Measurements from ENCODE around the gene AQP12A. TPM values are rescaled to one million over a fixed set of nuclear protein-coding genes. Genes with fewer than 3 reads are reported as not detected.
A peak's percentile ranks its signal among the peaks of the same experiment; 100 is the strongest.
"Not testable (repeated sequence)": the region's sequence is repeated elsewhere in the genome, so short reads cannot be mapped to it uniquely, and the experiment has no call there.

AQP12A gene
- total RNA-seq, 1 donor from 2014 or later, result not detected

DNA sequence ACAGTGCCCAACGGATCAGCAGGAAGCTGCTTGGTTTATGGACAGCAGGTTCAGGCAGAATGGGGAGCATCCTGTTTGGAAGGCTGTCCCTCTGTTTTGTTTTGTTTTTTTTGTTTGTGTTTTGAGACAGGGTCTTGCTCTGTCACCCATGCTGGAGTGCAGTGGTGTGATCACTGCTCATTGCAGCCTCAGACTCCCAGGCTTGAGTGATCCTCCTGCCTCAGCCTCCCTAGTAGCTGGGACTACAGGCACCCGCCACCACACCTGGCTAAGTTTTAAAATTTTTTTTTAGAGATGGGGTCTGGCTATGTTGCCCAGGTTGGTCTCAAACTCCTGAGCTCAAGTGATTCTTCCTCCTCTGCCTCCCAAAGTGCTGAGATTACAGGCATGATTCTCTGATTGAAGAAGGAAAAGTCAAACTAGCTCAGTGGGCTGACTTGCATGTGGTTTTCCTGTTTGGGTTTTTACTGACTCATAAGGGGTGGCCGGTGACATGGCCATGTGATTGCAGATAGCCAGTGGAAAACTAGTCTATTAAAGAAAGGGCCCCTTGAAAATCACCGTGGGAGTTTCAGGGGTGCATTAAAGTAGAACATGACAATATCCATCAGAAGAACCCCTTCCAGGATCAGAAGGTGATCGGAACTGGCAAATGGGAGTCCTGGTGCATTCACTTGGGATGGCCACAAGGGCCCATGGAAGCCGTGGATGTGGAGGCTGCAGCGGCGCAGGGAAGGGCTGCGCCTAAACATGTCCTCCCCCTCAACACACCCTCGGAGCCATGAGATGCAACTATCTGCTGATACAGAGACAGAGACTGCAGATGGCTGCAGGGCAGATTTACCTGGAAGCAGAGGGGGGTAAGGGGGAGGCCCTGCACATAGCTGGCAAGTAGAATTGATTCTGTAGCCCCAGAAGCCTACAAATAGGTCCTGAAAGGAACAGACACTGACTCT lies 35.5 kb upstream of the AQP12A start:
- no peak overlapping the region for H3K27ac ChIP-seq (ENCODE audit: low read depth, low read length)
- no peak overlapping the region for H3K9ac ChIP-seq (ENCODE audit: low read depth in 1 of 3, low read length in 3 of 3)
- H3K4me1 ChIP-seq (ENCODE audit: control insufficient read depth in 3 of 3, insufficient read depth in 3 of 3, low read length in 3 of 3), result no peaks in the 10 kb centered on the region
- H3K4me3 ChIP-seq (ENCODE audit: low read length in 3 of 3), result no peak overlapping the region
- H3K9me3 ChIP-seq (ENCODE audit: control insufficient read depth in 3 of 3, low read length in 3 of 3), result peaks cover 0 to 3% (median 0%) of the 10 kb centered on the region in 3 donors
- peaks cover 18 to 22% (median 18%) of the 10 kb centered on the region in 3 donors for H3K27me3 ChIP-seq (ENCODE audit: control insufficient read depth in 3 of 3, insufficient read depth in 3 of 3, low read length in 3 of 3)
- no peaks in the 10 kb centered on the region for H3K36me3 ChIP-seq (ENCODE audit: control insufficient read depth in 3 of 3, insufficient read depth in 3 of 3, low read length in 3 of 3)

DNA sequence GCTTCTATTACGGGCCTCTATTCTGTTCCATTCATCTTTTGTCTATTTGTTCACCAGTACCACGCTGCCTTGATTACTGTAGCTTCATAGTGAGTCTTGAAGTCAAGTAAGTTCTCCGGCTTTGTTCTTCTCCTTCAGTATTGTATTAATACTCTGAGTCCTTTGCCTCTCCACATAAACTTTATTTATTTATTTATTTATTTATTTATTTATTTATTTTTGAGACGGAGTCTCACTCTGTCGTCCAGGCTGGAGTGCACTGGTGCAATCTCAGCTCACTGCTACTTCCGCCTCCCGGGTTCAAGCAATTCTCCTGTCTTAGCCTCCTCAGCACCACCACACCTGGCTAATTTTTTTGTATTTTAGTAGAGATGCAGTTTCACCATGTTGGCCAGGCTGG lies 31.8 kb upstream of the AQP12A start:
- not testable (repeated sequence) for H3K9ac ChIP-seq (ENCODE audit: low read depth in 1 of 3, low read length in 3 of 3); H3K4me1 ChIP-seq (ENCODE audit: control insufficient read depth in 3 of 3, insufficient read depth in 3 of 3, low read length in 3 of 3); H3K4me3 ChIP-seq (ENCODE audit: low read length in 3 of 3); H3K27ac ChIP-seq (ENCODE audit: low read depth, low read length); H3K9me3 ChIP-seq (ENCODE audit: control insufficient read depth in 3 of 3, low read length in 3 of 3); H3K36me3 ChIP-seq (ENCODE audit: control insufficient read depth in 3 of 3, insufficient read depth in 3 of 3, low read length in 3 of 3)
- H3K27me3 ChIP-seq (ENCODE audit: control insufficient read depth in 3 of 3, insufficient read depth in 3 of 3, low read length in 3 of 3), result peaks cover 8 to 19% (median 12%) of the 10 kb centered on the region in 3 donors

DNA sequence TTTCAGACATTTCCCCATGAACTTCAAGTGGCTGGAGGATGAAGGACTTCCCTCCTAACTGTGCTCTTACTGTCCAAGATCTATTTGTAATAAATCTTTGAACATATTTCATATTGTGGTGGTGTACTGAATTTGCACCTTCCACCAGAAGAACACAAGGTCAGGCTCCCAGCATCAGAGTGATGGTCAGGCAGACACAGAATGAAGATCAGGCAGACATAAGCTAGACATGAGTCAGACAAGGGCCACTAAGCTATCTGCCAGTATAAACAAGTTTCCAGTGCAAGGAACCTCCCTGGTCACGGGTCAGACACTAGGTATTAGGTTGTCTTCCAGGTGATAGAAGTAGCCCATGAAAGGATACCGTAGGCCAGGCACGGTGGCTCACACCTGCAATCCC lies 29.0 kb upstream of the AQP12A start:
- Histone ChIP-seq H3K4me1 (ENCODE audit: control insufficient read depth in 3 of 3, insufficient read depth in 3 of 3, low read length in 3 of 3) (no peaks in the 10 kb centered on the region), H3K4me3 (ENCODE audit: low read length in 3 of 3) (no peak overlapping the region), H3K27me3 (ENCODE audit: control insufficient read depth in 3 of 3, insufficient read depth in 3 of 3, low read length in 3 of 3) (peaks cover 3 to 14% (median 5%) of the 10 kb centered on the region in 3 donors), H3K27ac (ENCODE audit: low read depth, low read length) (no peak overlapping the region), H3K9me3 (ENCODE audit: control insufficient read depth in 3 of 3, low read length in 3 of 3) (peaks cover 3 to 4% (median 3%) of the 10 kb centered on the region in 3 donors), H3K36me3 (ENCODE audit: control insufficient read depth in 3 of 3, insufficient read depth in 3 of 3, low read length in 3 of 3) (no peaks in the 10 kb centered on the region), H3K9ac (ENCODE audit: low read depth in 1 of 3, low read length in 3 of 3) (no peak overlapping the region)

GRCh38 chr2:240663546-240664190 lies 28.0 kb upstream of the AQP12A start:
- peaks cover 3 to 4% (median 3%) of the 10 kb centered on the region in 3 donors for H3K9me3 ChIP-seq (ENCODE audit: control insufficient read depth in 3 of 3, low read length in 3 of 3)
- H3K36me3 ChIP-seq (ENCODE audit: control insufficient read depth in 3 of 3, insufficient read depth in 3 of 3, low read length in 3 of 3), result no peaks in the 10 kb centered on the region
- peaks cover 3 to 12% (median 5%) of the 10 kb centered on the region in 3 donors for H3K27me3 ChIP-seq (ENCODE audit: control insufficient read depth in 3 of 3, insufficient read depth in 3 of 3, low read length in 3 of 3)
- H3K27ac ChIP-seq (ENCODE audit: low read depth, low read length), result no peak overlapping the region
- H3K9ac ChIP-seq (ENCODE audit: low read depth in 1 of 3, low read length in 3 of 3), result no peak overlapping the region
- no peak overlapping the region for H3K4me3 ChIP-seq (ENCODE audit: low read length in 3 of 3)
- no peaks in the 10 kb centered on the region for H3K4me1 ChIP-seq (ENCODE audit: control insufficient read depth in 3 of 3, insufficient read depth in 3 of 3, low read length in 3 of 3)

GRCh38 chr2:240664622-240665021 lies 27.0 kb upstream of the AQP12A start:
- no peaks in the 10 kb centered on the region for H3K36me3 ChIP-seq (ENCODE audit: control insufficient read depth in 3 of 3, insufficient read depth in 3 of 3, low read length in 3 of 3)
- no peak overlapping the region for H3K27ac ChIP-seq (ENCODE audit: low read depth, low read length)
- H3K4me3 ChIP-seq (ENCODE audit: low read length in 3 of 3), result no peak overlapping the region
- peaks cover 3 to 4% (median 3%) of the 10 kb centered on the region in 3 donors for H3K9me3 ChIP-seq (ENCODE audit: control insufficient read depth in 3 of 3, low read length in 3 of 3)
- peaks cover 0 to 10% (median 5%) of the 10 kb centered on the region in 3 donors for H3K27me3 ChIP-seq (ENCODE audit: control insufficient read depth in 3 of 3, insufficient read depth in 3 of 3, low read length in 3 of 3)
- no peaks in the 10 kb centered on the region for H3K4me1 ChIP-seq (ENCODE audit: control insufficient read depth in 3 of 3, insufficient read depth in 3 of 3, low read length in 3 of 3)
- no peak overlapping the region for H3K9ac ChIP-seq (ENCODE audit: low read depth in 1 of 3, low read length in 3 of 3)

DNA sequence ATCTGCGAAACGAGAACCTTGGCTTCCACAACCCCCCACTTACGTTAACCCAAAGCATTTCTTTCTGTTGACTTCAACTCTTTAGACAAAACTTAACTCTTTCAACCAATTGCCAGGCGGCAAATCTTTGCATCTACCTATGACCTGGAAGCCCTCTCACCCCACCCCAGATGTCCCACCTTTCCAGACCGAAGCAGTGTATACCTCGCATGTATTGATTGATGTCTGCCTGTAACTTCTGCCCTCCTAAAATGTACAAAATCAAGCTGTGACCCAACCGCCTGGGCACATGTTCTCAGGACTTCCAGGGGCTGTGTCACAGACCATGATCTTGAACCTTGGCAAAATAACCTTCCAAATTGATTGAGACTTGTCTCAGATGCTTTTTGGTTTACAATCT lies 21.3 kb upstream of the AQP12A start:
- Histone ChIP-seq H3K27me3 (ENCODE audit: control insufficient read depth in 3 of 3, insufficient read depth in 3 of 3, low read length in 3 of 3) (peaks cover 0 to 2% (median 0%) of the 10 kb centered on the region in 3 donors), H3K27ac (ENCODE audit: low read depth, low read length) (no peak overlapping the region)

GRCh38 chr2:240670950-240671349 lies 20.7 kb upstream of the AQP12A start:
- Histone ChIP-seq H3K4me3 (ENCODE audit: low read length in 3 of 3) (no peak overlapping the region), H3K36me3 (ENCODE audit: control insufficient read depth in 3 of 3, insufficient read depth in 3 of 3, low read length in 3 of 3) (no peaks in the 10 kb centered on the region), H3K4me1 (ENCODE audit: control insufficient read depth in 3 of 3, insufficient read depth in 3 of 3, low read length in 3 of 3) (peaks cover 3 to 10% (median 9%) of the 10 kb centered on the region in 3 donors), H3K9me3 (ENCODE audit: control insufficient read depth in 3 of 3, low read length in 3 of 3) (no peaks in the 10 kb centered on the region), H3K27me3 (ENCODE audit: control insufficient read depth in 3 of 3, insufficient read depth in 3 of 3, low read length in 3 of 3) (peaks cover 0 to 2% (median 0%) of the 10 kb centered on the region in 3 donors), H3K9ac (ENCODE audit: low read depth in 1 of 3, low read length in 3 of 3) (no peak overlapping the region), H3K27ac (ENCODE audit: low read depth, low read length) (no peak overlapping the region)

More for the DNA sequence above, 21.3 kb upstream of the AQP12A start:
- Histone ChIP-seq H3K4me3 (ENCODE audit: low read length in 3 of 3) (no peak overlapping the region), H3K9me3 (ENCODE audit: control insufficient read depth in 3 of 3, low read length in 3 of 3) (no peaks in the 10 kb centered on the region), H3K4me1 (ENCODE audit: control insufficient read depth in 3 of 3, insufficient read depth in 3 of 3, low read length in 3 of 3) (peaks cover 3 to 10% (median 9%) of the 10 kb centered on the region in 3 donors), H3K36me3 (ENCODE audit: control insufficient read depth in 3 of 3, insufficient read depth in 3 of 3, low read length in 3 of 3) (no peaks in the 10 kb centered on the region), H3K9ac (ENCODE audit: low read depth in 1 of 3, low read length in 3 of 3) (no peak overlapping the region)

GRCh38 chr2:240672076-240672700 lies 19.5 kb upstream of the AQP12A start:
- Histone ChIP-seq H3K4me3 (ENCODE audit: low read length in 3 of 3) (peak overlapping the region in 1 of 3 donors; percentile 43), H3K36me3 (ENCODE audit: control insufficient read depth in 3 of 3, insufficient read depth in 3 of 3, low read length in 3 of 3) (no peaks in the 10 kb centered on the region), H3K9me3 (ENCODE audit: control insufficient read depth in 3 of 3, low read length in 3 of 3) (no peaks in the 10 kb centered on the region), H3K27me3 (ENCODE audit: control insufficient read depth in 3 of 3, insufficient read depth in 3 of 3, low read length in 3 of 3) (no peaks in the 10 kb centered on the region), H3K27ac (ENCODE audit: low read depth, low read length) (no peak overlapping the region), H3K9ac (ENCODE audit: low read depth in 1 of 3, low read length in 3 of 3) (peak overlapping the region in 1 of 3 donors; percentile 16), H3K4me1 (ENCODE audit: control insufficient read depth in 3 of 3, insufficient read depth in 3 of 3, low read length in 3 of 3) (peaks cover 3 to 10% (median 9%) of the 10 kb centered on the region in 3 donors)

DNA sequence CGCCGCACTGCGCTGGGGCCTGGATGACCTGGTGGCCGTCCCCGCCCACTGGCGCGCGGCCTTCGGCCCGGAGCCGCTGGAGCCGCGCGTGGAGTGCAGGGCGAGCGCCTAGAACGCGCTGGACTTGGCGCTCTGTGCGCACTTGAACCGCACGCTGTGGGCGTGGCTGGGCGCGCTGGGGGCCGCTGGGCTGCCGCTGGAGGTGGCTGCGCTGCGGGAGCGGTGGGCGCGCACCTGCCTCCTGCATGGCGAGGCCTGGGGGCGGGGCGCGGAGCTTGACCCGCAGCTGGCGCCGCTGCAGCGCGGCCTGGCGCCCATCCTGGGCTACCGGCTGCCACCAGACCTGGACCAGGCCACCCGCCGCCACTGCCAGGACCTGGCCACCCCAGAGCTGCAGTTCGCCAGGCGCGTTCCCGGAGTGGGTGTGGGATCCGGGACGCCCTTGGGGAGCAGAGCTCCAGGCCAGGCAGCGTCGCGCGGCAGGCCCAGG lies 18.9 kb upstream of the AQP12A start:
- Histone ChIP-seq H3K4me3 (ENCODE audit: low read length in 3 of 3) (peak overlapping the region in 2 of 3 donors; percentile 43 to 54), H3K4me1 (ENCODE audit: control insufficient read depth in 3 of 3, insufficient read depth in 3 of 3, low read length in 3 of 3) (peaks cover 3 to 10% (median 9%) of the 10 kb centered on the region in 3 donors), H3K9ac (ENCODE audit: low read depth in 1 of 3, low read length in 3 of 3) (peak overlapping the region in 1 of 3 donors; percentile 16), H3K9me3 (ENCODE audit: control insufficient read depth in 3 of 3, low read length in 3 of 3) (no peaks in the 10 kb centered on the region), H3K36me3 (ENCODE audit: control insufficient read depth in 3 of 3, insufficient read depth in 3 of 3, low read length in 3 of 3) (no peaks in the 10 kb centered on the region), H3K27ac (ENCODE audit: low read depth, low read length) (no peak overlapping the region), H3K27me3 (ENCODE audit: control insufficient read depth in 3 of 3, insufficient read depth in 3 of 3, low read length in 3 of 3) (no peaks in the 10 kb centered on the region)

Data from skeletal muscle tissue (tissue), 4 donors.